D721Med (cell line): Measurements from ENCODE around the gene DEFB128.
"Not testable (repeated sequence)": the region's sequence is repeated elsewhere in the genome, so short reads cannot be mapped to it uniquely, and the experiment has no call there.

Source experiments
- DNase-seq: peaks from one replicate; pipeline ENCODE4 v3.0.0; 2011; ENCODE audit warnings: low spot score; ENCODE audit not compliant: insufficient read length
- FAIRE-seq: peaks from 2 replicates; lab custom pipeline; 2011; peaks lifted over from hg19 to GRCh38; lab: Jason Lieb, UNC
- CTCF ChIP-seq: IDR thresholded peaks from 2 replicates; pipeline ENCODE4 v1.5.1; 2012; ENCODE audit warnings: mild to moderate bottlenecking, control low read depth; ENCODE audit not compliant: insufficient read depth; ENCODE audit errors: missing control alignments

The DEFB128 gene

GRCh38 chr20:208942-209566 lies 19.5 kb upstream of the DEFB128 start:
- DNase-seq: no peak
- peak; percentile 64 for TF ChIP-seq CTCF
- FAIRE-seq: no peak

- DNase-seq: not testable (repeated sequence)
These were observed 14.1 kb upstream of the DEFB128 start for GRCh38 chr20:203630-204029.

GRCh38 chr20:199996-200395 lies 10.5 kb upstream of the DEFB128 start:
- DNase-seq (no peak), FAIRE-seq (no peak)
- no peak for TF ChIP-seq CTCF

More at GRCh38 chr20:203630-204029, 14.1 kb upstream of the DEFB128 start:
- FAIRE-seq: not testable (repeated sequence)

GRCh38 chr20:198225-198624 lies 8.7 kb upstream of the DEFB128 start:
- DNase-seq (no peak), FAIRE-seq (no peak)
- no peak for TF ChIP-seq CTCF

GRCh38 chr20:187733-188132 lies 1.8 kb downstream of the DEFB128 start:
- no peak for FAIRE-seq
- no peak for TF ChIP-seq CTCF
- no peak for DNase-seq

GRCh38 chr20:184288-184687 lies 5.2 kb downstream of the DEFB128 start:
- FAIRE-seq (no peak), DNase-seq (no peak)
- TF ChIP-seq CTCF: no peak

GRCh38 chr20:168876-169275 lies 20.6 kb downstream of the DEFB128 start:
- DNase-seq: no peak
- TF ChIP-seq CTCF: no peak
- no peak for FAIRE-seq
